Stimulated activated CD8-positive, alpha-beta memory T cell treated with anti-CD3 and anti-CD28 coated beads, Interleukin-4, amount 100 ng/mL, for 48 hours (primary cell): ENCODE results near the gene ZNF771.

ENCODE experiments used
- DNase-seq: peaks from one replicate; pipeline ENCODE4 v3.0.0-alpha.2; 2020

Gene ZNF771

GRCh38 chr16:30407102-30407803, at the start of gene ZNF771:
Gene ZNF771, plus strand, starts transcription at chr16:30407606. Its CDS starts 448 bp downstream, at chr16:30408054.
- peak; percentile 97 for DNase-seq

GRCh38 chr16:30357715-30358576, 49.5 kb upstream of the ZNF771 start:
- DNase-seq: no peak

- no peak for DNase-seq
These were observed 48.8 kb upstream of the ZNF771 start for GRCh38 chr16:30358577-30358936.

GRCh38 chr16:30358990-30359870, 48.2 kb upstream of the ZNF771 start:
- DNase-seq: no peak

DNA sequence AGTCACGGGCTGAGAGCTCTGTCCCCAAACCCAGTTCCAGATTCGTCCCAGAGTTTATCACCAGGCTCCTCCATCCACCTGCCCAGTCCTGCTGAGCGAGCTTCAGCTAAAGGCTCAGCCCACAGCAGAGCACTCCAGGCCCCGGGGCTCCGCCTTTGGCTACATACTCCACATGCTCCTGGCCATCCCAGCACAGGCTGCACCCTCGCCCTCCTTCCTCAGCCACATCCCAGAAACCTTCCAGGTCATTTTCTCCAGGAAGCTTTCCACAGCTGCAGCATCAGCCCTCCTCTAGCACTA, 47.6 kb upstream of the ZNF771 start:
- no peak for DNase-seq

DNA sequence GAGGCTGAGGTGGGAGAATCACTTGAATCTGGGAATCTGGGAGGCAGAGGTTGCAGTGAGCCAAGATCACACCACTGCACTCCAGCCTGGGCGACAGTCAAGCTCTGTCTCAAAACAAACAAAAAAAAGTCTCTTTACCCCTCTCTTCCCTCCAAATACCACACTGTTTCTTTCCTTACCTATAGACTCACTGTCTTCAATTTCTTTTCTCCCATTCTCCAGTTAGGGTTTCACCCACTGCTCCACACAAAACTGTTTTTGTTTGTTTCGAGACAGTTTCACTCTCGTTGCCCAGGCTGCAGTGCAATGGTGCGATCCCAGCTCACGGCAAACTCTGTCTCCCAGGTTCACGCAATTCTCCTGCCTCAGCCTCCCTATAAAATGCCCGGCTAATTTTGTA, 46.2 kb upstream of the ZNF771 start:
- DNase-seq: no peak

GRCh38 chr16:30365200-30365599, 42.2 kb upstream of the ZNF771 start:
- no peak for DNase-seq

- no peak for DNase-seq
These were observed 40.9 kb upstream of the ZNF771 start for GRCh38 chr16:30366511-30366910.

DNA sequence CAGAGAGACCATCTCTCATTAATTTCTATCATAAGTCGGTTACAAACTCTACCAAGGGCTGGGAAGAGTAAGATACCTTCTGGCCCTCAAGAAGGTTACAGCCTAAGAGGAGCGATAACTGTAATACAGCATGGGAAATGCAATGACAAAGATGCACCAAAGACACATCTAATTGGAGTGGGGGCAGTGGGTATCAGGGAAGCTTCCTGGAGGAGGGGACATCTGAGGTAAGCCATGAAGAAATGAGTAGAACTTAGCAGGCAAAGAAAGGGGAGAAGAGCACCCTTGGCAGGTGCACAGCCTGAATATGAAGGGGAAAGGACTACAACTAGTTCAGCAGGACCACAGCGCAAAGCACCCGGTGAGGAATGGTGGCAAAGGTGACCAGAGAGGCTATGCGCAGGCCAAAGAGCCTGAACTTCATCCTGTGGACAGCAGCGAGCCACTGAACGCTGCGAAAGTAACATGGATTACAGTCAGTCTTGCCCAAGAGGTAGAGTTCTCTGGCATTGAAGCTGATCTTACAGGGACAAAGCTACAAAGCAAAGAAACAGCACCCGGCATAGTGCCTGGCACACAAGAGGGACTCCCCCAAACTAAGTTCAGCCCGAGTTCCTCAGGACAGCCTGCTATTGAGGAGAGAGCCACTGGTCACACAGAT, 39.9 kb upstream of the ZNF771 start:
- no peak for DNase-seq

- DNase-seq: no peak
These were observed 39.1 kb upstream of the ZNF771 start for GRCh38 chr16:30368122-30368791.

DNA sequence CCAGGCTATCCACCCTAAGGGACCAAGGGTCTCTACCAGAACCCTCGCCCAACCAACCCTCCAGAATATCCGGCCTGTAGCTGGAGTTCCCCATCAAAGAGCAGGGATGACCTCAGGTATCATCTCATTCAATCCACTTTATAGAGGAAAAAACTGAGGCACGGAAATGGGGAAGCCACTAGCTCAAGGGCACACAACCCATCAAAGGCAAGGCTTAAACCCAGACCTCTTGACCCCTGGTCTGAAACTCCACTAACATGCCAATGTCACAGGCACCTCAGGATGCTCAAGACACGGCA, 38.7 kb upstream of the ZNF771 start:
- no peak for DNase-seq

- peak; percentile 46 for DNase-seq
These were observed 38.1 kb upstream of the ZNF771 start for GRCh38 chr16:30369091-30369937.

- no peak for DNase-seq
These were observed 37.4 kb upstream of the ZNF771 start for GRCh38 chr16:30369938-30370455.

GRCh38 chr16:30370456-30371247, 36.8 kb upstream of the ZNF771 start, which contains the start of gene TBC1D10B:
Gene TBC1D10B, minus strand, starts transcription at chr16:30370494. Its CDS starts 311 bp downstream, at chr16:30370183.
- peak; percentile 99 for DNase-seq

GRCh38 chr16:30371248-30371816, 36.1 kb upstream of the ZNF771 start:
- no peak for DNase-seq

GRCh38 chr16:30372038-30372712, 35.2 kb upstream of the ZNF771 start:
- no peak for DNase-seq

GRCh38 chr16:30372725-30373124, 34.7 kb upstream of the ZNF771 start:
- no peak for DNase-seq

GRCh38 chr16:30374538-30374937, 32.9 kb upstream of the ZNF771 start, which contains the start of gene MYL11:
Gene MYL11, plus strand, starts transcription at chr16:30374802. Its CDS starts 56 bp downstream, at chr16:30374858.
- DNase-seq: no peak

DNA sequence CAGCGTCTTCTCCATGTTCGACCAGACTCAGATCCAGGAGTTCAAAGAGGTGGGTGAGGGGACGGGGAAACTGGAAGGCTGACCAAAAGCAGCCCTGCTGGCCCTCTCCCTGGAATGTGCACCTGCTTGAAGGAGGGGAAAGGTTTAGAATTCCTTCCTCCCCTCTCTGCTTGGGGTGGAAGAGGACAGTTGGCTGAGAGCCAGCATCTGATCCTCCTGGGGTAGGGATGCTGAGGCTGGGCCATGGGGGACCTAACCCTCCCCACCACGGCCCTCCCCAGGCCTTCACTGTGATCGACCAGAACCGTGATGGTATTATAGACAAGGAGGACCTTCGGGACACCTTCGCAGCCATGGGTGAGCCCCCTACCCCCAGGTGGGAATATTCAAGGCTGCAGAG, 31.5 kb upstream of the ZNF771 start:
- no peak for DNase-seq
